Activated CD8-positive, alpha-beta memory T cell treated with anti-CD3 and anti-CD28 coated beads, Interleukin-2, amount 50 U/mL, for 1 hour (primary cell): ENCODE results near the gene LHFPL2.

ENCODE experiments used
- DNase-seq: peaks from one replicate; pipeline ENCODE4 v3.0.0-alpha.2; 2020; ENCODE audit errors: extremely low read depth

Gene LHFPL2

DNA sequence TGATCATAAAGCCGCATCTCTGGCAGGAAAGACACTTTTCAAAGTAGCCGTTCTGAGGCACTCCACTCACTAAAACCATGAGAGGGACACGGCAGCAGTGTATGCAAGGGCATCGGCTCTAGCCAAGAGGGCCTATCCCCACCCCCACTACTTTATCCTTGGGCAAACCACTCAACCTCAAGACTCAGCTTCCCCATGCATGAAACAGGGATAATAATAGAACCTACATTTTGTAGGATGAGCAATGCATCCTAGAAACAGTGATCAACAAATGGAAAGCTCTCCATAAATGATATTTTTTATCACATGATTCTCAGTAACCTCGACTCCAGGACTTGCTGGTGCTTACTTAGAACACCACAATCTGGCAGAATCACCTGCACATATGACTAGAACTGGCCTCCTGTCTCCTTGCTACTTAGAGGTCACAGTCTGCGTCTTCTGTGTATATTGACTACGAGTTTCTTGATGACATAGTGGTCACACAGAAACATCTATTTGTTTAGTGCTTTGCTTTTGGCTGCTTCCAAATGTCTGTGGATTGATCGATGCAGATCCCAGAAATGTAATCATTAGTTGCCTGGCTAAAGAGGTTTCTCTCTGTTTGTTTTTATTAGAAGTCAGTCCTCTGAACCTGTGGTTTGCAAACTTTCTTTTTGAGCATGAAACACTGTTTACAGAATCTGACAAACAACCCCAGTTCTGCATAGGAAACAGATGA is 102.1 kb downstream of the LHFPL2 start:
- DNase-seq, result no peak

DNA sequence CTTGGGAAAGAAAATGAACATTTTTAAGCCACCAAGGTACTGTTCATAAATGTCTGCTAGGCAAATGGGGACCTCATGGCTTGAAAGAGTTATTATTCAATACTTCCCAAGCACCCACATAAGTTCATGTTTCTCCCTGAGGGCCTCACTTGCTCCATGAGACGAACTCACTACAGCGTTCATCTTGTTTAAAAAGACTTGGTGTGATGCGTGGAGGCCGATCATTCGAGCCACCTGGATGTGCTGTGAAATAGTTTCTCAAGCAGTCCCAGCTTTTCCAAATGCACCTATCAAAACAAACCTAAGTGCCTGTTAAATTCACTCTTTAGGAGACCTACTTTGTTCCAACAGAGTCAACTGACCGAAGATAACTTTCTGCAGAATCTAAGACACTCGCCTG is 103.2 kb downstream of the LHFPL2 start:
- DNase-seq, result no peak

DNA sequence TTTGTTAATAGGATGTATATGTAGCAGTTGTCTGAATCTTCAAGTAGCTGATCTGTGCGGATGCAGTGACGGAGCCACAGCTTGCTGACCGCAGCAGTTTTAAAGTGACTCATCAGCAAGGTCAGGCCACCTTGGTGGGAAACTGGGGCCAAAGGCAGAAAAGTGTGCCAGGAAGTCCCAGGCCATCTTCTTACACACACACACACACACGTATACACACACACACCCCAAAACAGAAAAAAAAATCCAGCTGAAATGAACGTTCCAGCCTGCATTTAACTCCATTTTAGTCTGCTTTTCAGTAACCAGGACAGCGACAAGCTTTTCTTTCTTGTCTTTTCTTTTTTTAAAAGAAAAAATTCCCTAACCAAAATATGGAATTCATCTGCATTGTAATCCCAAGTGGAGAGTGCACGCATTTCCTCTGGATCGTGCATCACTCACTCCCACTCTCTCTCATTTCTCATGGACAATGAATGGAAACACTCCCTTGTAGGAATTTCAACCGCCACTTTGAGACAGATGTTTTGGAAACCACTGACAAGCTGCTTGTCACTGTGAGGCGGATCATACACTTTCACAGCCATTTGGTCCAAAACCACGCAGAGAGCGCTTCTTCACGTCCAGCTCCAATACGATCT is 103.9 kb downstream of the LHFPL2 start:
- DNase-seq, result no peak

DNA sequence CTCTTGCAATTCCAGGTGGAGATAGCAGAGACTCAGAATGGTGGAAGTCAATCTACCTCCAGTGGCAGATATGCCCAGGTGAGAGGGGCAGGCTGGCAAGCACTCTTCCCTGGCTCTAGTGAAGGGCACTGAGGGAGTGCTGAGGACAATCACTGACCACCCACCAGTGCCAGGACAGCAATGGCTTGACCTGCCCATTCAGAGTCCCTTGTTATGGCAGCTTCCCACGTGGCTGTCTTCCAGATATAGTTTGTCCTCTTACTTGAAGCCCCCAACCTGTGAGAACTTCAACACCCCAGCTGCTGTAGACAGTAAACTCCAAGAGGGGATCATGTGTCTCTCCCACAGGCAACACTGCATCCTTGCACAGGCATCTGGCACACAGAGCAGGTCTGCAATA is 104.7 kb downstream of the LHFPL2 start:
- DNase-seq, result no peak

DNA sequence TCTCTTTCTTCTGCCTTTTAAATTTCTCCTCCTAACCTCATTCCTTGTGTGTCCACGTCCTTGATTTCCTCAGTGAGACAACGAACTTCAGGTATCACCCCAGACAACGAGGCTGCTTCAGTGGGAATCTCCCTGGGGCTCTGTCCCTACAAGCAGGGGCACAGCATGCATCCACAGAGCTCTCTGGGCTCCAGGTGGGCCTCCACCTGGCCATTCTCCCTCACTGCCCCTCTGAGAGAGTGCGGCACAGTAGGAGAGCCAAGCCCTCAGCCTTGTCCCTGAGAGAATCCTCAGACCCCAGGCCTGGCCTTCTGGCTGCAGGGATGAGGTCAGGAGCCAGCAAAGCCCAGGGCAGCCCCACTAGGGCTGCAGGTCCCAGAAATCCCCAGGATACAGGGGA is 105.3 kb downstream of the LHFPL2 start:
- DNase-seq, result no peak

DNA sequence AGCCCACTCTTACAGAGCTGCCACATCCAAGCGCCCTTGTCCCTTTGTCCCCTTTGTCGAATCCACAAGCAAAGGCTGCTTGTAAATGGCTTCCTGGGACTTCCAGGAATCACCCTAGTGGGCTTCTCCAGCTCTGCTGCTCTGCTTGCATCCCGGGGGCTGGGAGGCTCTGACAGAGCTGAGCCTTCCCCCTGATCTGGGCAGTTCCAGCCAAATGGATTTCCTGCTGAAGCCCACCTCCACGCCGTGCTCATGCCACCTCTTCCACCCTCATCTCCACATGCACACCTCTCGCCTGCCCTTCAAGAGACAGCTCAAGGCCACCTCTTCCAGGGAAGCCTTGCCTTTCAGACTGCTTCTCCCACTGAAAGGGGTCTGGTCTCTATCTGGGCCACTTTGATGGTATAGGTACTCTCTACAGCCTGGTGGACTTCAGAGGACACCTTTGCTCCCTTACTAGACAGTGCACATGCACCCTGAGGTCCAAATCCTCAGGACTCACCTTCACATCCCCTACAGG is 106.2 kb downstream of the LHFPL2 start:
- no peak for DNase-seq

DNA sequence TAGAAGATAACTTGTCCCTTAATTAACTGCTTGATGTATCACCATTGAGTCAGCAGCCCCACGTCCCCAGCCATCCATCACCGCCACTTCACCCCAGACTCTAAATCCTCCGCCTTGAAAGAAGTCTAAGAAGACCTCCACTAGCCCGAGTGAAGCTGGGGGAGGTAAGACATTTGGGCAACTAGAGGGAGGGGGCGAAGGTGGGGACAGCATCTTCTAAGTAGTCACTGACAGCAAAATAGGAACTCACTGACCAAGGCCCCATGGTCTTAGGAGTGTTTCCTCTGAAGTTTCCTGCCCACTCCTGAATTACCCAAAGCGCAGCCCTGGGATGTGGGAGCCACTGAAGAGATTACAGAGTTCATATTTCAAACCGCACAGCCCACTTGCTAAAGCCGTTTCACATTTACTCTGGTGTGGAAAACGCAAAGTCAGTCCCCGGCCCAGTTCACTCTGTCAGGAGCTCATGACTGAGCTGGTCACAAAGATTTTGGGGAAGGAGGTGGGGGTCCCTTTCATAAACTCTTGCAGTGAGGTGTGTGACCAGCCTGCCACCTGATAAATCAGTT is 107.4 kb downstream of the LHFPL2 start:
- no peak for DNase-seq

DNA sequence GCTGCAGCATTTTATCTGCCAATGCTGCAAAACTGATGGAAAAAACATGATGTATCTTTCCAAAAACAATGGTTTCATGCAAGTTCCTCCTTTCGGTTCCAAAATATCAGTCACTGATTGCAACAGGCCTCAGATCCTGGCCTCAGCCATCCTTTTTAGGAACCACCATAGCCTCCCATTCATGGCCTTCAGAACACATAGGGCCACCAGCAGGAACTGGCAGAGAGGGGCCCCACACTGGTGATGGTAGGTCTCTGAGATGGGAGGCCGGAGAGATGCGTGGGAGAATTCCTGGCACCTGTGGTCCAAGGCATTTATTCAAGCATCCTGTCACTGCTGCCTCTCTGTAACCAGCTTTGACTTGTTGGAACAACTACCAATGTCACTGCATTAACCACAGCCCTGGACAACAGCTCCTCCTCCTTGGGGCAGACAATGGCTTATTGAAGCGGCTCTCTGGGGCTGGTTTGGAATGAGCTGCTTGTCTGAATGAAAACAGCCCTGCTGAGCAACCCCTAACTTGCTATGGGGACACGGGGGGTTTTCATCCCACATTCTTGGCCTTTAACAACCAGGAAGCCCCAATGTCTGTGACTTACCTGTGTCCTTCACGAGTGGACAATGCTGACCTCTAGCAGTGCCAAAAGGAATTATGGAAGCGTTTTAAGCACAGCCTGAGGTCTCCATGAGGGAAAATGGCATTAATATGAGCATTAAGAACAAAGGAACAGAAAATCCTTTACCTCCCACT is 108.1 kb downstream of the LHFPL2 start:
- no peak for DNase-seq

DNA sequence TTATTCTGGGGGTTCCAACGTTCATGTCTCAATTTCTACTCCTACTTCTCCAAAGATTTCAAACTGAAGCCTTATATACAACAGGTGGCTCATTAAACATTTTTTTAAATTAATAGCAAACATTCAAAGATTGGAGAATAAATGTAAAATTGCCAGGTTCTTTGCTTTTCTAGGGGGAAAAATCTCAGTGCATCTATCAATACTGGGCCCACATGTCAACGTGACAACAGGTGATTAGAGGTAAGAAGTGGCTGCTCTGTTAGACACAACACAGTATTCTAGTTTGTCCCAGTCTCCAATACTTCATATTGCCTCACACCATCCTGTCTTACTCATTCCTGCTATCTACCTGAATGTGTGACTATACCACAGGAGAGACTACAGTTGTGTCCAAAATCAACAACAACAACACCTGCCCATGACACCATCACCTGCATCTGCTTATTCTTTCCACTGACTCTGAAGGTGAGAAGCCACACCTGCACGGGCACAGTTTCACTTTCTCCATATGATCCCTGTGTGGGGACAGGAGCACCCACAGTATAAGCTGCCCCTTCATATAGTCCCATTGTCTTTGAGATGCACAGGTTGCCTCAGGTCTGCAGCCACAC is 110.2 kb downstream of the LHFPL2 start:
- no peak for DNase-seq

DNA sequence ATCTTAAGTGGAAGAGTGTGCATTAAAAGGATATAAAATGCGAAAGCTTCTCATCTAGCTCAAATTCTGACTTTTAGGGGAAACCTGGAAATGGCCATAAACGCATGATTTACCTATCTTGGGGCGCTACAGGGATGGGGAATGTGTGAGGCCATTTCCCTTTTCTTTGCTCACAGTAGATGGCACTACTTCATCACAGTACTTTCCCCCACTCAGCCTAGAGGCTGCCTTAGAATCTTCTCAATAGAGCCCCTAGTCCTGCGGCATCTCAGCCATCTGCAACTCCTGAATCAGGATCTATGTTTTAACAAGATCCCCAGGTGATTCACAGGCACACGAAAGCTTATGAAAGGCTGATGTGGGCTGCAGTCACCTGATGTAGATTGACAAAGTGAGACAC is 110.8 kb downstream of the LHFPL2 start:
- DNase-seq, result no peak

DNA sequence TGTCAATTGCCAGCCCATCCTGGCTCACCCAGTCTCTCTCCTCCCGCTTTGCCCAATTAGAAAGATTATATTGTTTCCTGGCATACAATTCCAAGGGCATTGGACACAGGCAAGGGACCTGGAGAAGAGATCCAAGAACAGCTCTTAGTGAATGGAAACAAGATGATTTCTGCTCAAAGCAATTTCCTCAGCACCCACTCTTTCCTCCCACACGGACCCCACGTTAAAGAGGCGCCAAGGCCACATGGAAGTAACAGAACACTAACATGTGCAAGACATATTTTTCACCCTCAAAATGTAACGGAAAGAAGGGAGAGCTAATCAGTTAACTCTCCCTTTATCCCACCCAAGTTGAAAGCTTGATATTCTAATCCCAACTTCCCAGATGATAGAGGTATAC is 111.2 kb downstream of the LHFPL2 start:
- no peak for DNase-seq

DNA sequence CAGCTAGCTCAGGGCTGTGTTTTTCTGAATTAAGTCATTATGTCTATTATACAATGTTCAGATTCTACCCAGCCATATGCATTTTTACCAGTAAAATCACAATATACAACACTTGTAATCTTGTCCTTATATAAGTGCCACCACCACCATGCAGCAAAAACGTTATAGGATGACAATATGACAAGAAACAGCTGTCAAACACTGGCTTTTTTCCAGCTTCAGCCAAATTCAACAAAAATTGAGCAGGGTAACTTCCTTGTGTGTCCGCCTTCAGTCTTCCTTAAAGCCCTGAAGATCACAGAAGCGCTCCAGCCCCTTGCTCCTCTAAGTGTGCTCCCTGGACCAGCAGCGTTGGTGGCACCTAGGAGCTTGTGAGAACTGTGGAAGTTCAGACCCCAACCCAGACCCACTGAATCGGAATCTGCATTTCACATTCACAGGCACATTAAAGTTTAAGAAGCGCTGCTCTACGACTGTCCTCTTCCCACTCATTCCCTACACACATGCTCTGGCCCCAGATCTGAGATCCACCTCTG is 111.8 kb downstream of the LHFPL2 start:
- no peak for DNase-seq

DNA sequence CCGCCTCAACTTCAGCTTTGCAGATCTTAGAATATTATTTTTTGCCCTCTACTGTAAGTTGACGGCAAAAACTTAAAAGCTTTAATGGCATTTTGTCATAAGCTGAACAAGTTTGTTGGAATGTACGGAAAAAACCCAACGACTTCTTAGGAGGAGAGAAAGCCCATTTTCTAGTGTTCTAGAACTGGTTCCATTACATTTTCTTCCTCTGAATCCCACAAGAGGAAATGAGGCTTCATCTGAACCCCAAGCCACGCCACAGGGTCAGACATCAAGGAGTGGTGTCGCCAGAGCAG is 113.7 kb downstream of the LHFPL2 start:
- DNase-seq, result no peak

DNA sequence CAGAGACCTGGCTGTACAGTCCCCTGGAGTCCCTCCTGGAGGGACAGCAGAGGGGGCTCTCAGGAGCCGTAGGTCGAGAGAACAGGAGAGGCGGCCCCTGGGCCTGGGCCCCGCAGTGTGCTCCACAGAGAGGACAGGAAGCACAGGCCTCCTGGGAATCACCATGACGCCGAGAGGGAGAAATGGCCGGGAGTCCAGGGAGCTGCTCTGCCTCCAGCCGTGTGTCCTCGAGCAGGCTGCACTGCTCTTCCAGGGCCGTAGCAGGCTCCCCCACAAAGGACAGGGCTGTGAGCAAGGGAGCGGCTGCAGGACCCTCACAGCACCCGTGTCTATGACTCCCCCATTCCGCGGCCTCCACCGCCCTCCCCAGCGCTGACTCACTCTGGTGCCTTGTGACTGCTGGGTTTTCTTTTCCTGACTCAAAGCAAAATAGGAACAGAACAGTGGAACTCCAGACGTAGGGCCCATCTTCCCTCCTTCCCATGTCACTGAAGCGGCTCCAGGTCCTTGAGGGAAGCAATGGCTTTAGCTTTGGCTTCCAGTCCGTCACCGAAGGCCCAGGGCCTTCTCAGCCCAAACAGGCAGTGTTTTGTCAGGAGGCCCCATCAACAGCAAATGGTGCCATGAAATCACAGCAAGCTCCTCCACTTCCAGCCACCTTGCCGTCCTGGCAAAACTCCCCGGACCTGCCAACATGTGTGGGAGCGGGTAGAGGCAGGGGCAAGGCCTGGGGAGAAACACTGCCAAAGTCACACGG is 114.2 kb downstream of the LHFPL2 start:
- no peak for DNase-seq

DNA sequence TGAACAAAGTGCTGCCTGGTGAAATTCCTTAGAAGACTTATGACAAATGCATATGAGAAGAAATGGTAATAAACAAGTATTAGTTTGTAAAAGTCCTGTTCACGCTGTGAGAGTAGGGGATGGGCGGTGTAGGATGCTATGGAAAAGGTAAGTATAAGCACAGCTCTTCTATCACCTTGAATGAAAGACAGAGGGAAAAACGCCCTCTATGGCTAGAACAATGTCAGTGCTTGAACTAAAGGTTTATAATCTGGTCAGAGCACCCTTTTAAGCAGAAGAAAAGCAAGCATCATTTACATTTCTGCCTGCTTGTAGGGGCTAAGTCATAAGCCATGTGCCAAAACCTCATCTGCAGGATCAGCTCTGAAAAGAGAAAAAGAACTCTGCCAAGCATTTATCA is 115.2 kb downstream of the LHFPL2 start:
- DNase-seq, result no peak

DNA sequence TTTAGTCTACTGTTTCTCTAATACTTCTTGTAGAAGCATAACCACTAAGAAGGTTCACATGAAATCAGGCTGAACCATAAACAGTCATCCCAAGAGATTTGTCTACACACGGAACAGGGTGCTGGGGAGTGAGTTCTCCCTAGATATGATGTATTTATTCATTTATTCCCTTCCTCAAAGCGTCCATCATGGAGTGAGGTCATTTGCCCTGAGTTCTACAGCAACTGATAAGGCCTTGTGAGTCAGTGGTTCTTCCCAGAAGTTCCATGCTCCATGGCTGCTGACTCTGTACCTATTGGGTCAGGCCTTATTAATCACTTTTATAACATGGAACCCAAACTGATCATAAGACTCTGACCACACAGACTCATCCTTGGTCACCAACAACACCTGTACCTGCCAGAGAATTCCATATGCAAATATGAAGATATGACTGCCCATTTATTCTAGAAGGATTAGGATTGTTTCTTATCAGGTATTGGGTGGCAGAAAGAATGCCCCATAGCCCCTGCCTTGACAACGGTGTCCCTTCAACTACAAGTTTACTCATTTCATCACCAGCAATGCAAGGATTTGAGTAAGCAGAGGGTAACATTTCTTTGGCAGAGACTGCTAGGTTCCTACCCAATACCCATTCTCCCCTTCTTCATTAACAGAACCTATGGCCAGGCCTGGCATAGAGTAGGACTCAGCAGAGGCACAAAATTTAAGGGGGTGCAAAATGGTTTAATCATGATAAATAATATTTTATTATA is 118.1 kb downstream of the LHFPL2 start:
- no peak for DNase-seq

DNA sequence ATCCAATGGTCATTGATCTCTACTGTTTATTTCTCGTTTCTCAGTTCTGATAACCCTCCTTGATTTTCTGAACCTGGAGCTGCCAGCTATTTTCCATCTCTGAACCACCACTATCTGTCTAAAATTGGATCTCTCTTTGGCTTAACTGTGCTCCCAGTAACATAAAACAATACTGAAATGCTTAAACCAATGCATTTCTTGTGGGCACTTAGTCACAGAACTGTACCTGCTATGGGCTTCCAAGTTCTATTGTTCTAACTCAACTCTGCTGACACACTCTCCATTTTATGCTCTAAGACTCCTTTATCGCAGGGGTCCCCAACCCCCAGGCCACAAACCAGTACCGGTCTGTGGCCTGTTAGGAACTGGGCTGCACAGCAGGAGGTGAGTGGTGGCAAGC is 120.6 kb downstream of the LHFPL2 start:
- DNase-seq, result no peak

DNA sequence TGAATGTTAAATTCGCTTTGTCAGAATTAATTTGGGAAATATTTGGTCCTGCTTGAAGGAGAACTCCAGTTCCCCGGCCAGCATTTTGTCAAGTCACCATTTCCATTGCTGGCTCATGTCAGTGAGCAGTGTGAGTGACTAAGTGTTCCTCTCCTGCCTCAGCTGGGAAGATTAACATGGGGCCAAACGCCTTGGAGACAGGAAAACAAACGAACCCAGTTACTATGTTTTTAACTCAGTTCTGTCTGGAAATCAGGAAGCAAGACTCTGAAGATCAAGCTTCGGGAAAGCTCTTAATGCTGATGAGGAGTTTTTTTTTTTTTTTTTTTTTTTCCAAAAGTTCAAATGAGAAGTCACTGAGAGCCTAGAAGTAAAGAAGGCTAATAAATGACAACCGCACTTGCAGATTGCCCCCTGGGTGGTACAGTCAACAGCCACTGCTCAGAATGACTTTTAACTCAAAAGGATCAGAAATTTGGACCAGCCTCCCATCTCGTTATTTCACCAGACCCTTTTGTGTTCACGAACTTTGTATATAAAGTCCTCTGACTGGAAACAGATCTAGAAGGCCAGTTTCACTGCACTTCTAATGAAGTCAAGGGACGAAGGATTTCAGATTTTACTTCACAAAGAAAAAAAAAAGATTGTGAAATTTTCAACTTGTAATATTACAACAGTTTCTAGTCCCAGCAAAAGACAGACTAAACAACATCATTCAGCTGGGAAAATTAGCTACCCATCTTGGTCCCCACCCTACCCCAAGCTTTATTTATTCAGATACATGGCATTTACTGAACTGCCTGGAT is 121.3 kb downstream of the LHFPL2 start:
- DNase-seq, result no peak

DNA sequence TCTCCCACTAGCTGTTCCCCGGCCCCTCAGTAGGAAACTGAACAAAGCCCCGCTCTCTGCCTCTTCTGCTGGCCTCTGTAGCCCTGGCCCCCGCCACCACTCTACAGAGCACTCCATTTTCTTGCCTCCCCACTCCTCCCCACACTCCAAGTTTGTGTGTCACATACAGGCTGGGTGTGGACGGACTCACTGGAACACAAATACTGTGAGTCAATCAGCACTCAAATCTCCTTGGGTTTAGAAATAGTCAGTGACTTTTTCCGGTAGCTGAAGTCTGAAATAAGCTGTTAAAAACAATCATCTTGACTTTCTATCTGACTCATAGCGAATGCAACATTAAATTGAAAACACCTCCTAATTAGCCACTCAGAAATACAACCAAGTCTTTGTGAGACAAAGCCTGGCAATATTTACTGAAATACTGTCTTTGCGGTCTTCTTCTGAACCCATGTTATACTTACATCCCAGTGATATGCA is 122.5 kb downstream of the LHFPL2 start:
- no peak for DNase-seq
